Measurements from ENCODE around the gene FBXO30. TPM values are rescaled to one million over a fixed set of nuclear protein-coding genes. Genes with fewer than 3 reads are reported as not detected.
A peak's percentile ranks its signal among the peaks of the same experiment; 100 is the strongest.

FBXO30 gene
- total and polyA plus RNA-seq, 9 of the 15 experiments (the other 6 are each of a cell fraction or from before 2014, with no cell fraction given), result 3.6 to 12.8 (median 7.1) TPM

DNA sequence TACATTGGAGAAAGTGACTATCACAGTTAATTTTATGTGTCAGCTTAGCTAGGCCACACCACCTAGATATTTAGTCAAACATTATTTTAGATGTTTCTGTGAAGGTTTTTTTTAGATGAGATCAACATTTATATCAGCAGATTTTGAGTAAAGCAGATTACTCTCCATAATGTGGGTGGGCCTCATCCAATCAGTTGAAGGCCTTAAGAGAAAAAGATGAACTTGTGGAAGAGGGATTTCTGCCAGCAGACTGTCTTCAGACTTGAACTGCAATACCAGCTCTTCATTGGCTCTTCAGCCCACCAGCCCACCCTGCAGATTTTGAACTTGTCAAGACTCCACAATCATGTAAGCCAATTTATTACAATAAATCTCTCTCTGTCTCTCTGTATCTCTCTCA is 25.1 kb upstream of the FBXO30 start:
- Histone ChIP-seq H3K4me2 (ENCODE audit: insufficient read depth, low read length) (no peak overlapping the region), H3K79me2 (ENCODE audit: control insufficient read depth, insufficient read depth, low read length) (no peaks in the 10 kb centered on the region), H3K36me3 (ENCODE audit: control insufficient read depth, insufficient read depth, low read length) (no peaks in the 10 kb centered on the region), H3K9ac (ENCODE audit: insufficient read depth in 1 of 2, low read depth in 2 of 2, low read length in 2 of 2) (no peak overlapping the region), H3K4me3 (no peak overlapping the region), H4K20me1 (replicated peaks; ENCODE audit: control insufficient read depth, insufficient read depth, low read length) (no peaks in the 10 kb centered on the region), H3K27ac (ENCODE audit: extremely low read depth, low read depth, low read length) (no peak overlapping the region), H2AFZ (ENCODE audit: low read depth, low read length) (no peak overlapping the region), H3K27me3 (ENCODE audit: control insufficient read depth in 2 of 2, insufficient read depth in 2 of 2, low read length in 2 of 2) (no peaks in the 10 kb centered on the region), H3K4me1 (replicated peaks in 1 of 2; ENCODE audit: control insufficient read depth in 2 of 2, insufficient read depth in 2 of 2, low read length in 2 of 2) (no peaks in the 10 kb centered on the region), H3K9me1 (ENCODE audit: control insufficient read depth, insufficient read depth, low read length) (no peaks in the 10 kb centered on the region), H3K9me3 (replicated peaks; ENCODE audit: control insufficient read depth, insufficient read depth, low read depth, low read length) (no peaks in the 10 kb centered on the region)
- no peak for DNase-seq (ENCODE audit: extremely low read depth in 1 of 4, low spot score in 3 of 4)
- ChIA-PET CTCF (ENCODE audit: low intra/inter-chr PET ratio) (no interaction called here), POLR2A (no interaction called here)
- TF ChIP-seq RBM25 (IDR thresholded peaks at IDR 0.05; ENCODE audit: low read depth, low read length, severe bottlenecking) (peak; percentile 83), ZNF134 (CRISPR knock-in tag; conservative IDR thresholded peaks at IDR 0.05) (peak; percentile 98), ELF1 (tag; IDR thresholded peaks at IDR 0.05) (no peak), MYBL2 (IDR thresholded peaks at IDR 0.05; ENCODE audit: low read depth) (no peak), MYBL2 (CRISPR knock-in tag; IDR thresholded peaks at IDR 0.05; ENCODE audit: borderline replicate concordance) (no peak)
- FAIRE-seq, result no peak
- in situ Hi-C loops (cut with MboI) (no loop called here), intact Hi-C loops (cut with micrococcal nuclease) (no loop called here)
- BruUV-seq (replicated peaks), result no TSS peak
- no peak for ATAC-seq

DNA sequence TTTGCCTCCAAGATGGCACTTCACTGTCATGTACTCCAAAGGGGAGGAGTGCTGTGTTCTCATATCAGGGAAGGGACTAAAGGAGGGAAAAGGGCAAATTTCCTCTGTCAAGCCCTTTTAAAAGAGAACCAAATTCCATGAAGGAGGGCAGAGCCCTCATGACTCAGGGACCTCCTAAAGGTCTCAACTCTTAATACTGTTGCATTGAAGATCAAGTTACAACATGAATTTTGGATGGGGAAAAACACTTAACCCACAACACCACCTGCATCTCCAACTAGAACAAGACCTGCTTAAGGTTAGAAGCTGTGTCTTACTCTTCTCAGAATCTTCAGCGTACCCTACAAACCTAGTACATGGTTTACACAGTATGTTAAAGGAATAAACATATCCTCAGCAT is 23.7 kb upstream of the FBXO30 start:
- FAIRE-seq (no peak), ATAC-seq (no peak), DNase-seq (ENCODE audit: extremely low read depth in 1 of 4, low spot score in 3 of 4) (no peak)
- ChIA-PET CTCF (ENCODE audit: low intra/inter-chr PET ratio) (no interaction called here), POLR2A (no interaction called here)
- no TSS peak for BruUV-seq (replicated peaks)
- Histone ChIP-seq H3K4me1 (replicated peaks in 1 of 2; ENCODE audit: control insufficient read depth in 2 of 2, insufficient read depth in 2 of 2, low read length in 2 of 2) (no peaks in the 10 kb centered on the region), H3K9me3 (replicated peaks; ENCODE audit: control insufficient read depth, insufficient read depth, low read depth, low read length) (no peaks in the 10 kb centered on the region), H4K20me1 (replicated peaks; ENCODE audit: control insufficient read depth, insufficient read depth, low read length) (no peaks in the 10 kb centered on the region), H3K9ac (ENCODE audit: insufficient read depth in 1 of 2, low read depth in 2 of 2, low read length in 2 of 2) (no peak overlapping the region), H3K9me1 (ENCODE audit: control insufficient read depth, insufficient read depth, low read length) (no peaks in the 10 kb centered on the region), H3K79me2 (ENCODE audit: control insufficient read depth, insufficient read depth, low read length) (no peaks in the 10 kb centered on the region), H3K27me3 (ENCODE audit: control insufficient read depth in 2 of 2, insufficient read depth in 2 of 2, low read length in 2 of 2) (no peaks in the 10 kb centered on the region), H3K27ac (ENCODE audit: extremely low read depth, low read depth, low read length) (no peak overlapping the region), H3K36me3 (ENCODE audit: control insufficient read depth, insufficient read depth, low read length) (no peaks in the 10 kb centered on the region), H3K4me3 (no peak overlapping the region), H3K4me2 (ENCODE audit: insufficient read depth, low read length) (no peak overlapping the region), H2AFZ (ENCODE audit: low read depth, low read length) (no peak overlapping the region)
- intact Hi-C loops (cut with micrococcal nuclease) (no loop called here), in situ Hi-C loops (cut with MboI) (no loop called here)
- WGBS (ENCODE audit: insufficient coverage, low coverage, missing lambda C conversion rate), result 17% methylated on average over 1 of the region's 1 CpG
- TF ChIP-seq XRCC5 (IDR thresholded peaks at IDR 0.05; ENCODE audit: low read depth, low read length), result no peak
- TF ChIP-seq, protein P1, sequence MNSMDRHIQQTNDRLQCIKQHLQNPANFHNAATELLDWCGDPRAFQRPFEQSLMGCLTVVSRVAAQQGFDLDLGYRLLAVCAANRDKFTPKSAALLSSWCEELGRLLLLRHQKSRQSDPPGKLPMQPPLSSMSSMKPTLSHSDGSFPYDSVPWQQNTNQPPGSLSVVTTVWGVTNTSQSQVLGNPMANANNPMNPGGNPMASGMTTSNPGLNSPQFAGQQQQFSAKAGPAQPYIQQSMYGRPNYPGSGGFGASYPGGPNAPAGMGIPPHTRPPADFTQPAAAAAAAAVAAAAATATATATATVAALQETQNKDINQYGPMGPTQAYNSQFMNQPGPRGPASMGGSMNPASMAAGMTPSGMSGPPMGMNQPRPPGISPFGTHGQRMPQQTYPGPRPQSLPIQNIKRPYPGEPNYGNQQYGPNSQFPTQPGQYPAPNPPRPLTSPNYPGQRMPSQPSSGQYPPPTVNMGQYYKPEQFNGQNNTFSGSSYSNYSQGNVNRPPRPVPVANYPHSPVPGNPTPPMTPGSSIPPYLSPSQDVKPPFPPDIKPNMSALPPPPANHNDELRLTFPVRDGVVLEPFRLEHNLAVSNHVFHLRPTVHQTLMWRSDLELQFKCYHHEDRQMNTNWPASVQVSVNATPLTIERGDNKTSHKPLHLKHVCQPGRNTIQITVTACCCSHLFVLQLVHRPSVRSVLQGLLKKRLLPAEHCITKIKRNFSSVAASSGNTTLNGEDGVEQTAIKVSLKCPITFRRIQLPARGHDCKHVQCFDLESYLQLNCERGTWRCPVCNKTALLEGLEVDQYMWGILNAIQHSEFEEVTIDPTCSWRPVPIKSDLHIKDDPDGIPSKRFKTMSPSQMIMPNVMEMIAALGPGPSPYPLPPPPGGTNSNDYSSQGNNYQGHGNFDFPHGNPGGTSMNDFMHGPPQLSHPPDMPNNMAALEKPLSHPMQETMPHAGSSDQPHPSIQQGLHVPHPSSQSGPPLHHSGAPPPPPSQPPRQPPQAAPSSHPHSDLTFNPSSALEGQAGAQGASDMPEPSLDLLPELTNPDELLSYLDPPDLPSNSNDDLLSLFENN (IDR thresholded peaks at IDR 0.05; ENCODE audit: low read depth in 2 of 2, low read length in 2 of 2), result no peak
- TF ChIP-seq CBX8 (IDR thresholded peaks at IDR 0.05; ENCODE audit: borderline replicate concordance, extremely low read depth, low read depth, low read length, poor library complexity, severe bottlenecking), result no peak
- TF ChIP-seq ZNF121 (CRISPR knock-in tag; conservative IDR thresholded peaks at IDR 0.05), result no peak
- TF ChIP-seq HNRNPUL1 (IDR thresholded peaks at IDR 0.05; ENCODE audit: low read length), result no peak
- no peak for TF ChIP-seq TRIM24 (IDR thresholded peaks at IDR 0.05)
- TF ChIP-seq FOSL1 (tag; conservative IDR thresholded peaks at IDR 0.05), result no peak
- TF ChIP-seq, protein P2, sequence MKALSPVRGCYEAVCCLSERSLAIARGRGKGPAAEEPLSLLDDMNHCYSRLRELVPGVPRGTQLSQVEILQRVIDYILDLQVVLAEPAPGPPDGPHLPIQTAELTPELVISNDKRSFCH (CRISPR knock-in tag; IDR thresholded peaks at IDR 0.05), result no peak
- TF ChIP-seq, protein P2 (tag; IDR thresholded peaks at IDR 0.05), result no peak
- TF ChIP-seq ZNF174 (CRISPR knock-in tag; IDR thresholded peaks at IDR 0.05), result no peak

Data from K562 (cell line).